HCT116 (cell line): ENCODE results near the gene SH3BP4. TPM values are rescaled to one million over a fixed set of nuclear protein-coding genes. Genes with fewer than 3 reads are reported as not detected.

Source experiments
- ATAC-seq: fragments of 200-7000 bp; cut with Tn5 transposase; 2 replicates; pipeline ENCODE4 v1.9.1; 2020; ENCODE audit warnings: mild to moderate bottlenecking, moderate library complexity
- BruUV-seq: library from RNA; stranded (reverse); fragments of 400-500 nt; replicated peaks from 2 replicates; lab custom pipeline; 2021; lab: Mats Ljungman, UMichigan
- CTCF ChIA-PET: fragments of 300-600 bp; sonication (Branson Sonifier 250); formaldehyde crosslinking; loops from one replicate; lab custom pipeline; 2021; ENCODE audit warnings: antibody characterized with exemption; lab: Charles Lee
- POLR2A ChIA-PET: fragments of 300-600, 350-600 bp; sonication (Branson Sonifier 250); formaldehyde crosslinking; loops from one replicate; lab custom pipeline; 2021; ENCODE audit warnings: antibody characterized with exemption; lab: Charles Lee
- RAD21 ChIA-PET, 2 experiments: fragments of 300-600 bp; sonication (Branson Sonifier 250); formaldehyde crosslinking; loops; one replicate each; lab custom pipeline; 2023; ENCODE audit warnings: low total read pairs in 2 of 2; ENCODE audit not compliant: uncharacterized antibody in 2 of 2, unreplicated experiment in 2 of 2, low non-redundant PET in 1 of 2; lab: Charles Lee
- DNase-seq: peaks from one replicate; pipeline ENCODE4 v3.0.0-alpha.2; 2010; ENCODE audit warnings: low read depth, low spot score
- H2AFZ ChIP-seq: fragments of 200-600 bp; shearing (Covaris generic), sonication (generic); 2 replicates; pipeline ENCODE4 v1.6.1; 2017; ENCODE audit warnings: low read depth, mixed run types, mixed read lengths, antibody characterized with exemption, low read length; ENCODE audit not compliant: poor library complexity, severe bottlenecking
- H3K27ac ChIP-seq: 2 replicates; pipeline ENCODE4 v1.5.1; 2012; ENCODE audit warnings: low read depth, low read length
- H3K27me3 ChIP-seq: fragments of 200-600 bp; sonication (generic); 2 replicates; pipeline ENCODE4 v1.6.1; 2016; ENCODE audit warnings: mixed run types, low read length, mixed read lengths; ENCODE audit not compliant: insufficient read depth
- H3K36me3 ChIP-seq, 2 experiments: fragments of 200-500 bp in 1 of 2; fragments of 200-600 bp in 1 of 2; sonication (Bioruptor generic) in 1 of 2; sonication (generic) in 1 of 2; 2 replicates each; pipeline versions ENCODE4 v1.5.1 to v1.6.1; 2014 to 2016; ENCODE audit warnings: low read length in 2 of 2, inconsistent platforms in 1 of 2, mixed read lengths in 1 of 2, mixed run types in 1 of 2; ENCODE audit not compliant: insufficient read depth in 2 of 2, control insufficient read depth in 1 of 2
- H3K4me1 ChIP-seq, 2 experiments: fragments of 200-600 bp in 1 of 2; sonication (generic) in 1 of 2; 2 replicates each; pipeline versions ENCODE4 v1.5.1 to v1.6.1; 2012 to 2017; ENCODE audit warnings: low read length in 2 of 2, inconsistent platforms in 1 of 2, mild to moderate bottlenecking in 1 of 2, mixed read lengths in 1 of 2, mixed run types in 1 of 2, moderate library complexity in 1 of 2; ENCODE audit not compliant: insufficient read depth in 2 of 2, control insufficient read depth in 1 of 2
- H3K4me2 ChIP-seq: fragments of 200-600 bp; sonication (generic); 2 replicates; pipeline ENCODE4 v1.6.1; 2017; ENCODE audit warnings: mixed run types, low read length, mixed read lengths
- H3K4me3 ChIP-seq, 2 experiments: fragments of 200-600 bp in 1 of 2; sonication (generic) in 1 of 2; replicated peaks in 1 of 2; 2 replicates each; pipeline ENCODE4 v1.5.1; 2011 to 2016; ENCODE audit warnings: low read length in 2 of 2, control low read depth in 1 of 2, low read depth in 1 of 2, mild to moderate bottlenecking in 1 of 2, mixed read lengths in 1 of 2, mixed run types in 1 of 2
- H3K79me2 ChIP-seq: fragments of 200-600 bp; sonication (generic); 2 replicates; pipeline ENCODE4 v1.6.1; 2017; ENCODE audit warnings: mild to moderate bottlenecking, mixed run types, low read length, moderate library complexity, mixed read lengths; ENCODE audit not compliant: insufficient read depth
- H3K9ac ChIP-seq: fragments of 200-600 bp; sonication (generic); 2 replicates; pipeline ENCODE4 v1.6.1; 2016; ENCODE audit warnings: low read length, mixed read lengths
- H3K9me2 ChIP-seq: fragments of 200-600 bp; sonication (generic), shearing (Covaris generic); 2 replicates; pipeline ENCODE4 v1.6.1; 2017; ENCODE audit warnings: mixed run types, mild to moderate bottlenecking, moderate library complexity; ENCODE audit not compliant: insufficient read depth
- H3K9me3 ChIP-seq, 2 experiments: fragments of 200-500 bp in 1 of 2; fragments of 200-600 bp in 1 of 2; sonication (Bioruptor generic) in 1 of 2; sonication (generic) in 1 of 2; 2 replicates each; pipeline ENCODE4 v1.6.1; 2014 to 2017; ENCODE audit warnings: low read length in 2 of 2, mixed read lengths in 2 of 2, inconsistent platforms in 1 of 2, low read depth in 1 of 2, mild to moderate bottlenecking in 1 of 2, mixed run types in 1 of 2, moderate library complexity in 1 of 2; ENCODE audit not compliant: control insufficient read depth in 1 of 2, insufficient read depth in 1 of 2
- H4K20me1 ChIP-seq: fragments of 200-600 bp; sonication (generic), shearing (Covaris generic); 2 replicates; pipeline ENCODE4 v1.6.1; 2017; ENCODE audit warnings: mixed run types, mild to moderate bottlenecking, moderate library complexity; ENCODE audit not compliant: insufficient read depth
- CBX3 ChIP-seq: IDR thresholded peaks from 2 replicates; pipeline ENCODE4 v1.6.1; 2012; ENCODE audit warnings: low read depth
- CEBPB ChIP-seq: IDR thresholded peaks from 2 replicates; pipeline ENCODE4 v1.6.1; 2012; ENCODE audit warnings: low read depth
- EGR1 ChIP-seq: IDR thresholded peaks from 2 replicates; pipeline ENCODE4 v1.6.1; 2012; ENCODE audit warnings: low read depth
- EZH2phosphoT487 ChIP-seq: fragments of 200-600 bp; IDR thresholded peaks from 2 replicates; pipeline ENCODE4 v1.6.1; 2018; ENCODE audit warnings: antibody characterized with exemption, borderline replicate concordance
- MAX ChIP-seq: IDR thresholded peaks from 2 replicates; pipeline ENCODE4 v1.6.1; 2012
- POLR2AphosphoS5 ChIP-seq: IDR thresholded peaks from 2 replicates; pipeline ENCODE4 v1.6.1; 2011; ENCODE audit warnings: mild to moderate bottlenecking, low read depth, low read length, moderate library complexity
- RAD21 ChIP-seq: IDR thresholded peaks from 2 replicates; pipeline ENCODE4 v1.6.1; 2012; ENCODE audit warnings: low read depth, mild to moderate bottlenecking
- SRF ChIP-seq: IDR thresholded peaks from 2 replicates; pipeline ENCODE4 v1.6.1; 2012; ENCODE audit warnings: low read depth
- YY1 ChIP-seq: IDR thresholded peaks from 2 replicates; pipeline ENCODE4 v1.6.1; 2011; ENCODE audit warnings: low read length, low read depth, moderate library complexity, mild to moderate bottlenecking; ENCODE audit not compliant: insufficient replicate concordance; ENCODE audit errors: extremely low read depth
- ZBTB33 ChIP-seq: IDR thresholded peaks from 2 replicates; pipeline ENCODE4 v1.6.1; 2011; ENCODE audit warnings: mild to moderate bottlenecking, low read length, moderate library complexity; ENCODE audit not compliant: insufficient replicate concordance; ENCODE audit errors: extremely low read depth
- ZFX ChIP-seq: fragments of 450-650 bp; IDR thresholded peaks from 2 replicates; pipeline ENCODE4 v1.6.1; 2017
- intact Hi-C: fragments of 100-400 bp; cut with micrococcal nuclease; formaldehyde crosslinking; loops from 2 replicates; pipeline ENCODE4 v1.10.0; 2022
- total RNA-seq: library from RNA; stranded (reverse); gene quantifications from one replicate; pipeline ENCODE4 v1.2.1, GENCODE V29; 2021; ENCODE audit not compliant: unreplicated experiment

Gene SH3BP4
- total RNA-seq, 1 experiment from 2014 or later = 32.9 TPM

GRCh38 chr2:235098269-235098668 is 146.5 kb downstream of the SH3BP4 start:
- H3K4me1 ChIP-seq = no peaks in the 10 kb centered on the region
- no peaks in the 10 kb centered on the region for H4K20me1 ChIP-seq
- intact Hi-C loops = no loop called here
- no peak overlapping the region for H3K4me2 ChIP-seq
- no peak overlapping the region for H3K9ac ChIP-seq
- RAD21 ChIA-PET = no interaction called here
- ATAC-seq = no peak
- no peak overlapping the region for H3K4me3 ChIP-seq
- H3K79me2 ChIP-seq = no peaks in the 10 kb centered on the region
- CTCF ChIA-PET = interaction anchor here (1.2 kb wide), 1 partner anchor 9 kb away, joined by 3 read pairs; no protein-coding TSS in a partner anchor
- H3K27me3 ChIP-seq = no peaks in the 10 kb centered on the region
- H3K9me3 ChIP-seq = no peaks in the 10 kb centered on the region
- no peak for DNase-seq
- POLR2A ChIA-PET = no interaction called here
- TF ChIP-seq CBX3 (no peak), POLR2AphosphoS5 (no peak)
- H2AFZ ChIP-seq = no peak overlapping the region
- H3K9me2 ChIP-seq = no peaks in the 10 kb centered on the region
- no peak overlapping the region for H3K27ac ChIP-seq
- no TSS peak for BruUV-seq
- no peaks in the 10 kb centered on the region for H3K36me3 ChIP-seq

- H3K9ac ChIP-seq = no peak overlapping the region
- no peaks in the 10 kb centered on the region for H4K20me1 ChIP-seq
- intact Hi-C loops = no loop called here
- H3K4me2 ChIP-seq = no peak overlapping the region
- no peak overlapping the region for H3K27ac ChIP-seq
- BruUV-seq = no TSS peak
- H3K9me2 ChIP-seq = no peaks in the 10 kb centered on the region
- no peak for DNase-seq
- no peaks in the 10 kb centered on the region for H3K36me3 ChIP-seq
- no peak overlapping the region for H2AFZ ChIP-seq
- CTCF ChIA-PET = interaction anchor here (1.2 kb wide), 1 partner anchor 8 kb away, joined by 3 read pairs; no protein-coding TSS in a partner anchor
- TF ChIP-seq CEBPB (no peak), ZBTB33 (no peak), EGR1 (no peak), EZH2phosphoT487 (no peak), POLR2AphosphoS5 (no peak), ZFX (no peak), RAD21 (no peak), YY1 (no peak), MAX (no peak), SRF (no peak)
- no peak for ATAC-seq
- RAD21 ChIA-PET = no interaction called here
- POLR2A ChIA-PET = no interaction called here
- no peaks in the 10 kb centered on the region for H3K4me1 ChIP-seq
- no peaks in the 10 kb centered on the region for H3K9me3 ChIP-seq
- H3K27me3 ChIP-seq = no peaks in the 10 kb centered on the region
- no peaks in the 10 kb centered on the region for H3K79me2 ChIP-seq
- no peak overlapping the region for H3K4me3 ChIP-seq
Measured at GRCh38 chr2:235098736-235099494, 147.1 kb downstream of the SH3BP4 start.
